Vagina (tissue), 2 donors: ENCODE data around the gene CLPTM1L.

ENCODE experiments used
- POLR2AphosphoS5 ChIP-seq, 2 donors: sonication (generic); formaldehyde crosslinking; IDR thresholded peaks; one replicate each; pipeline ENCODE4 v1.9.0; 2017; ENCODE audit warnings: antibody characterized with exemption in 2 of 2, mild to moderate bottlenecking in 2 of 2, low read depth in 1 of 2; ENCODE audit not compliant: insufficient read depth in 1 of 2
- TF ChIP-seq, protein P1 (sequence below), 3 experiments: fragments of 450-650 bp in 2 of 3; fragments of 200-600 bp in 1 of 3; sonication (generic) in 1 of 3; IDR thresholded peaks; one replicate each; pipeline ENCODE4 v1.5.1; 2017 to 2019; ENCODE audit warnings: antibody characterized with exemption in 3 of 3, mild to moderate bottlenecking in 2 of 3, moderate library complexity in 2 of 3

DNA sequence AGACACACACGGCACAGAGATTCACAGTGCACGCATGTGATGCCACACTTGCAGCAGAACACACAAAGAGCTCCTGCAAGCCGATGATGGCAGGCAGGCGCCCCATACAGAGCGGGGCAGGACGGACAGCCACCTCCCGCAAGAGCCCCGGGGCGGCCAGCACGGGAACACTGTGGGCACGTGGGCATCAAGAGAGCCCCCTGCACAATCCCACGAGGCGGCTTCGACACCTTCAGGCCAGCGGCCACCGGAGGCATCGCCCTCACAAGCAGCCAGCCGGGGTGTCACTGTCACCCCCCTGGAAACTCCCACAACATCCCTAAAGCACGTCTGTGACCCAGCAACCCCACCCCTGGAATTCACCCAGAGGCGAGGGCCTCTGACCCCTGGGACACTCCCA is 68.0 kb downstream of the CLPTM1L start:
- TF ChIP-seq, protein P1, sequence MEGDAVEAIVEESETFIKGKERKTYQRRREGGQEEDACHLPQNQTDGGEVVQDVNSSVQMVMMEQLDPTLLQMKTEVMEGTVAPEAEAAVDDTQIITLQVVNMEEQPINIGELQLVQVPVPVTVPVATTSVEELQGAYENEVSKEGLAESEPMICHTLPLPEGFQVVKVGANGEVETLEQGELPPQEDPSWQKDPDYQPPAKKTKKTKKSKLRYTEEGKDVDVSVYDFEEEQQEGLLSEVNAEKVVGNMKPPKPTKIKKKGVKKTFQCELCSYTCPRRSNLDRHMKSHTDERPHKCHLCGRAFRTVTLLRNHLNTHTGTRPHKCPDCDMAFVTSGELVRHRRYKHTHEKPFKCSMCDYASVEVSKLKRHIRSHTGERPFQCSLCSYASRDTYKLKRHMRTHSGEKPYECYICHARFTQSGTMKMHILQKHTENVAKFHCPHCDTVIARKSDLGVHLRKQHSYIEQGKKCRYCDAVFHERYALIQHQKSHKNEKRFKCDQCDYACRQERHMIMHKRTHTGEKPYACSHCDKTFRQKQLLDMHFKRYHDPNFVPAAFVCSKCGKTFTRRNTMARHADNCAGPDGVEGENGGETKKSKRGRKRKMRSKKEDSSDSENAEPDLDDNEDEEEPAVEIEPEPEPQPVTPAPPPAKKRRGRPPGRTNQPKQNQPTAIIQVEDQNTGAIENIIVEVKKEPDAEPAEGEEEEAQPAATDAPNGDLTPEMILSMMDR (IDR thresholded peaks at IDR 0.05): no peak
- no peak for TF ChIP-seq POLR2AphosphoS5 (IDR thresholded peaks at IDR 0.05; ENCODE audit: insufficient read depth in 1 of 2, low read depth in 1 of 2)
